Vagina (tissue), 2 donors: Measurements from ENCODE around the gene CFDP1. TPM values are rescaled to one million over a fixed set of nuclear protein-coding genes. Genes with fewer than 3 reads are reported as not detected.

ENCODE experiments used
- DNase-seq, 2 donors: peaks; one replicate each; pipeline ENCODE4 v3.0.0-alpha.2; 2017; ENCODE audit errors: extremely low spot score in 2 of 2
- H3K27ac ChIP-seq: fragments of 200-600 bp; sonication (generic); one replicate; pipeline ENCODE4 v1.5.1; 2019
- H3K27me3 ChIP-seq: fragments of 200-600 bp; sonication (generic); one replicate; pipeline ENCODE4 v1.5.1; 2019
- H3K36me3 ChIP-seq, 2 donors: fragments of 200-600 bp; sonication (generic); one replicate each; pipeline ENCODE4 v1.5.1; 2017 to 2019
- H3K4me1 ChIP-seq: fragments of 200-600 bp; sonication (generic); one replicate; pipeline ENCODE4 v1.5.1; 2019
- H3K4me3 ChIP-seq, 2 donors: fragments of 200-600 bp; sonication (generic); 1 replicate in 1 of 2; 2 replicates in 1 of 2; pipeline ENCODE4 v1.5.1; 2016 to 2019
- H3K9me3 ChIP-seq: fragments of 200-600 bp; sonication (generic); one replicate; pipeline ENCODE4 v1.5.1; 2019
- POLR2A ChIP-seq, 2 donors: fragments of 450-650 bp; IDR thresholded peaks; one replicate each; pipeline ENCODE4 v1.6.1; 2017; ENCODE audit warnings: antibody characterized with exemption in 2 of 2, mild to moderate bottlenecking in 2 of 2, moderate library complexity in 2 of 2
- POLR2AphosphoS5 ChIP-seq, 2 donors: sonication (generic); formaldehyde crosslinking; IDR thresholded peaks; one replicate each; pipeline ENCODE4 v1.9.0; 2017; ENCODE audit warnings: antibody characterized with exemption in 2 of 2, mild to moderate bottlenecking in 2 of 2, low read depth in 1 of 2; ENCODE audit not compliant: insufficient read depth in 1 of 2
- intact Hi-C: fragments of 100-400 bp; cut with DNase I; formaldehyde crosslinking; loops from one replicate; pipeline ENCODE4 v1.15.1; 2023
- total RNA-seq: library from RNA; depleted of rRNA; stranded (reverse); fragments of >200 nt; gene quantifications from one replicate; pipeline ENCODE4 v1.2.3, GENCODE V29; 2016
- TF ChIP-seq, protein P1 (sequence below), 3 experiments: fragments of 450-650 bp in 2 of 3; fragments of 200-600 bp in 1 of 3; sonication (generic) in 1 of 3; IDR thresholded peaks; one replicate each; pipeline ENCODE4 v1.5.1; 2017 to 2019; ENCODE audit warnings: antibody characterized with exemption in 3 of 3, mild to moderate bottlenecking in 2 of 3, moderate library complexity in 2 of 3

CFDP1 gene
- total RNA-seq, 1 donor from 2014 or later, result 45.7 TPM

DNA sequence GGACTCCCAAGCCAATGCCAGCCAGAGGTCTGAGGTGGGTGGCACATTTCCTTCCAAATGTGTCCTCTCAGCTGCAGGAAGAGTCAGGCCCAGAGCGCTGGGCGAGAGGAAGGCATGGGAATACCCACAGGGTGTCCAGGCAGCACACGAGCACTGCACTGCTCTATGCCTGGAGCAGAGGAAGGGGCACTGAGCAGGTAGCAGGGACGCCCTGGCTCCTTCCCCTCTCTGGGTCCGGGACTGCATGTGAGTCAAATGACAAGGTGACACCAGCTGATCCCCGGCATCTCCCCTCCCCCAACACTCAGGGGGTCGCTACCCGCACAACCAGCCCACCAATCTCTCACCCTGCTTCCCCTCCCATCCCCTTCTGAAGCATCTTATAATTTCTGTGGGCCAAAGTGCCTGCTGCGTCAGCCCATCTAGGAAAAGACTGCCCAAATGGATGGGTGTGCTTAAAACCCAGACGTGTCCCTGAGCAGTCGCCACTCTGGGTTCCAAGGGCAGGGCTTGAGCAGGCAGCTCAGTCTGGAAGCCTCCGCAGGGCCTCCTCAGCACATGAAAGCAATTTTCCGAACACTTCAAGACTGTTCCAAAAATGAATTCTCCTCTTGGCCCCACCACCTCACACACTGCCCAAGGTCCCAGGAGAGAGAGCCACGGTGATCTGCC is 169.9 kb downstream of the CFDP1 start:
- no peaks in the 10 kb centered on the region for H3K27me3 ChIP-seq
- DNase-seq, result no peak
- peak overlapping the region; percentile 55 to 86 for H3K4me3 ChIP-seq
- no peaks in the 10 kb centered on the region for H3K9me3 ChIP-seq
- intact Hi-C loops, result no loop called here
- H3K36me3 ChIP-seq, result no peaks in the 10 kb centered on the region
- H3K27ac ChIP-seq, result peak overlapping the region; percentile 97
- H3K4me1 ChIP-seq, result peaks cover 76% of the 10 kb centered on the region
- no peak for TF ChIP-seq POLR2A (IDR thresholded peaks at IDR 0.05)
- TF ChIP-seq, protein P1, sequence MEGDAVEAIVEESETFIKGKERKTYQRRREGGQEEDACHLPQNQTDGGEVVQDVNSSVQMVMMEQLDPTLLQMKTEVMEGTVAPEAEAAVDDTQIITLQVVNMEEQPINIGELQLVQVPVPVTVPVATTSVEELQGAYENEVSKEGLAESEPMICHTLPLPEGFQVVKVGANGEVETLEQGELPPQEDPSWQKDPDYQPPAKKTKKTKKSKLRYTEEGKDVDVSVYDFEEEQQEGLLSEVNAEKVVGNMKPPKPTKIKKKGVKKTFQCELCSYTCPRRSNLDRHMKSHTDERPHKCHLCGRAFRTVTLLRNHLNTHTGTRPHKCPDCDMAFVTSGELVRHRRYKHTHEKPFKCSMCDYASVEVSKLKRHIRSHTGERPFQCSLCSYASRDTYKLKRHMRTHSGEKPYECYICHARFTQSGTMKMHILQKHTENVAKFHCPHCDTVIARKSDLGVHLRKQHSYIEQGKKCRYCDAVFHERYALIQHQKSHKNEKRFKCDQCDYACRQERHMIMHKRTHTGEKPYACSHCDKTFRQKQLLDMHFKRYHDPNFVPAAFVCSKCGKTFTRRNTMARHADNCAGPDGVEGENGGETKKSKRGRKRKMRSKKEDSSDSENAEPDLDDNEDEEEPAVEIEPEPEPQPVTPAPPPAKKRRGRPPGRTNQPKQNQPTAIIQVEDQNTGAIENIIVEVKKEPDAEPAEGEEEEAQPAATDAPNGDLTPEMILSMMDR (IDR thresholded peaks at IDR 0.05), result no peak
- TF ChIP-seq POLR2AphosphoS5 (IDR thresholded peaks at IDR 0.05; ENCODE audit: insufficient read depth in 1 of 2, low read depth in 1 of 2), result no peak

DNA sequence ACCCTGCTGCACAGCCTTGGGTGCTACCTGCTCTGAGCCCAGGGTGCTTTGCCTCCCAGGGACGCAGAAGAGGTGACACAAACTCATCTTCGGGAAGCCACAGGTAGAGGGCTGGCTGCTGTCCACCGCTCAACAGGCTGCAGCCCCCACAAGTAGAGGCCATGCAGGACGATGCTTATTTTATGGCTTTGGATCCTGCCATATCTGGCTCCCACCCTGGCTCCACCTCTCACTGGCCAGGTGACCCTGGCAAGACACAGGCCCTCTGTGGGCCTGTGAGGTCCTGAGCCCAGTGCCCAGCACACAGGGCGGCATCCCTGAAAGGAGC is 170.5 kb downstream of the CFDP1 start:
- TF ChIP-seq, protein P1 (IDR thresholded peaks at IDR 0.05), result no peak
- no peak for TF ChIP-seq POLR2AphosphoS5 (IDR thresholded peaks at IDR 0.05; ENCODE audit: insufficient read depth in 1 of 2, low read depth in 1 of 2)
- no peak for TF ChIP-seq POLR2A (IDR thresholded peaks at IDR 0.05)
- H3K4me3 ChIP-seq, result peak overlapping the region; percentile 55 to 86
- no peaks in the 10 kb centered on the region for H3K36me3 ChIP-seq
- H3K27me3 ChIP-seq, result no peaks in the 10 kb centered on the region
- intact Hi-C loops, result no loop called here
- no peaks in the 10 kb centered on the region for H3K9me3 ChIP-seq
- peak overlapping the region; percentile 97 for H3K27ac ChIP-seq
- no peak for DNase-seq
- H3K4me1 ChIP-seq, result peaks cover 79% of the 10 kb centered on the region

DNA sequence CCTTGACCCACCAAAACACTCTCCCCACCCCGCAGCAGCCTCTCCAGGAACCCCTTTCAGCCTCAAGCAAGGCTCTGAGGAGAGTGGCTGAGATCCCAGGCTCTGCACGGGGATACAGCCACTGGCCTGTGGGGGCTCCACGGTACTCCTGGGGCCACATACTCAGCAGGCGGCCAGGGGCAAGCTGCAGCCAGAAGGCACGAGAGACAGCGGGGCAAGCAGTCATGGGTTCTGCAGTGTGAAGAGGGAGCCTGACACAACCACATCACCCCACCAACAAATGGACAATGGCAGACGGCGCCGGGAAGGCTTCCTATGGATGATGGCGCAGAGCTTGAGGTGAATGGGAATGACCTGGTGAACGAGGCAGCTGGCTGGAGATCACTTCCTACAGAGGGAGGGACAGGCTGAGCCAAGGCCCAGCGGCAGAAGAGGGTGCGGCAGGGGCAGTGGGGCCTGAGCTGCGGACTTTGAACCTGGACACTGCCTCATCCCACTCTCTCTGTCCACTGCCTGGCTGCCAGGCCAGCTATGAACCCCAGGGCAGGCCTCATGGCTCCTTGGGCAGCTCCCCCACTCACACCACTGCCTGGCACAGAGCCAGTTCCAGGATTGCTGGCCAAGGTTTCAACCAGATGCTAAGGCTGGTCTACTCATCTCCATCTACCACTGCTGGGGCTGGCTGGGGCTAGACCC is 171.1 kb downstream of the CFDP1 start:
- no peaks in the 10 kb centered on the region for H3K36me3 ChIP-seq
- H3K27ac ChIP-seq, result peak overlapping the region; percentile 97
- intact Hi-C loops, result no loop called here
- no peak for TF ChIP-seq POLR2A (IDR thresholded peaks at IDR 0.05)
- no peak for TF ChIP-seq POLR2AphosphoS5 (IDR thresholded peaks at IDR 0.05; ENCODE audit: insufficient read depth in 1 of 2, low read depth in 1 of 2)
- TF ChIP-seq, protein P1 (IDR thresholded peaks at IDR 0.05), result no peak
- H3K4me1 ChIP-seq, result peaks cover 79% of the 10 kb centered on the region
- no peak for DNase-seq
- H3K27me3 ChIP-seq, result no peaks in the 10 kb centered on the region
- H3K4me3 ChIP-seq, result peak overlapping the region; percentile 55 to 86
- H3K9me3 ChIP-seq, result no peaks in the 10 kb centered on the region

DNA sequence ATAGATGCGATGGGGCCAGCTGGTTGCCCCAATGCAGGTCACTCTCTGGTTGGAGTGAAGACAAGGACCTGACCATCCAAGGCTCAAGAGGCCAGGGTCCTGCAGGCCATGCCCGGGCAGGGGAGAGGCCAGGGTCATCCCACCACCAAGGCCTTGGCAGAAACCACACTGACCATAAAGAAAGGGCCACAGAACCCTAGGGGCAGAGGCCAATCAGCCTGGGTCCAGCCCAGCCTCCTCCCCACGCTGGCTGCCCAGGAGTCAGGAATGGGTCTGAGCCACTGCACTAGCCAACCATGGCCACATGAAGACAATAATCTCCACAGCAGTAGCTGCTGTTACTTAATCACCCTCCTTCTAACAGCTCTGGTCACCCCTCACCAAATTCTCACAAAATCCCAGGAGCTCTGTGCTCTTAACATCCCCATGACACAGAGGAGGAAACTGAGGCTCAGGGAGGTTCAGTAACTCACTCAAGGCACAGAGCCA is 171.7 kb downstream of the CFDP1 start:
- intact Hi-C loops, result no loop called here
- DNase-seq, result no peak
- Histone ChIP-seq H3K4me1 (peaks cover 80% of the 10 kb centered on the region), H3K36me3 (no peaks in the 10 kb centered on the region), H3K9me3 (no peaks in the 10 kb centered on the region), H3K27ac (peak overlapping the region; percentile 97), H3K4me3 (no peak overlapping the region), H3K27me3 (no peaks in the 10 kb centered on the region)
- TF ChIP-seq, protein P1 (IDR thresholded peaks at IDR 0.05), result no peak
- TF ChIP-seq POLR2AphosphoS5 (IDR thresholded peaks at IDR 0.05; ENCODE audit: insufficient read depth in 1 of 2, low read depth in 1 of 2), result no peak
- TF ChIP-seq POLR2A (IDR thresholded peaks at IDR 0.05), result no peak
